GM23338 (cell line): Measurements from ENCODE around the gene TRAF5. TPM values are rescaled to one million over a fixed set of nuclear protein-coding genes. Genes with fewer than 3 reads are reported as not detected.

ENCODE experiments used
- ATAC-seq: fragments of 200-7000 bp; cut with Tn5 transposase; 3 replicates; pipeline ENCODE4 v1.9.1; 2020
- DNase-seq: peaks from one replicate; pipeline ENCODE4 v3.0.0-alpha.2; 2015; ENCODE audit warnings: low spot score
- H2AFZ ChIP-seq: fragments of 200-600 bp; sonication (generic); 2 replicates; pipeline ENCODE4 v1.8.0; 2016; ENCODE audit warnings: antibody characterized with exemption, mild to moderate bottlenecking, moderate library complexity
- H3F3A ChIP-seq: fragments of 200-600 bp; sonication (generic); replicated peaks from 2 replicates; pipeline ENCODE4 v1.8.0; 2017; ENCODE audit warnings: antibody characterized with exemption, mixed run types, low read depth
- H3K27ac ChIP-seq: fragments of 200-600 bp; sonication (generic); 2 replicates; pipeline ENCODE4 v1.6.1; 2016; ENCODE audit warnings: low read depth
- H3K27me3 ChIP-seq: fragments of 200-600 bp; sonication (generic); 2 replicates; pipeline ENCODE4 v1.8.0; 2016; ENCODE audit warnings: mild to moderate bottlenecking, mixed run types, moderate library complexity; ENCODE audit not compliant: insufficient read depth
- H3K36me3 ChIP-seq: fragments of 200-600 bp; sonication (generic); 2 replicates; pipeline ENCODE4 v1.8.0; 2016; ENCODE audit warnings: mild to moderate bottlenecking; ENCODE audit not compliant: insufficient read depth
- H3K4me1 ChIP-seq: fragments of 200-600 bp; sonication (generic); 2 replicates; pipeline ENCODE4 v1.8.0; 2016; ENCODE audit warnings: mild to moderate bottlenecking, moderate library complexity; ENCODE audit not compliant: insufficient read depth
- H3K4me2 ChIP-seq: fragments of 200-600 bp; sonication (generic); 2 replicates; pipeline ENCODE4 v1.7.1; 2017; ENCODE audit warnings: mixed run types
- H3K4me3 ChIP-seq: fragments of 200-600 bp; sonication (generic); 2 replicates; pipeline ENCODE4 v1.6.1; 2016; ENCODE audit warnings: mixed run types
- H3K79me2 ChIP-seq: fragments of 200-600 bp; sonication (generic); replicated peaks from 2 replicates; pipeline ENCODE4 v1.8.0; 2017; ENCODE audit warnings: mild to moderate bottlenecking; ENCODE audit not compliant: insufficient read depth
- H3K9me2 ChIP-seq: fragments of 200-600 bp; sonication (generic); 2 replicates; pipeline ENCODE4 v1.8.0; 2017; ENCODE audit not compliant: insufficient read depth
- H4K20me1 ChIP-seq: fragments of 200-600 bp; sonication (generic); replicated peaks from 2 replicates; pipeline ENCODE4 v1.8.0; 2017; ENCODE audit warnings: mild to moderate bottlenecking; ENCODE audit not compliant: insufficient read depth
- H3K27ac Mint-ChIP-seq: 2 replicates; pipeline ENCODE4 v1.8.0; 2020; ENCODE audit warnings: inconsistent platforms, mild to moderate bottlenecking, moderate library complexity, mixed read lengths
- H3K27me3 Mint-ChIP-seq: 3 replicates; pipeline ENCODE4 v1.8.0; 2022; ENCODE audit warnings: low read depth, mild to moderate bottlenecking, moderate library complexity, mixed read lengths, inconsistent platforms; ENCODE audit not compliant: insufficient read depth, poor library complexity
- H3K36me3 Mint-ChIP-seq: 3 replicates; pipeline ENCODE4 v1.8.0; 2021; ENCODE audit warnings: low read depth, mild to moderate bottlenecking, inconsistent platforms, moderate library complexity, mixed read lengths
- H3K4me1 Mint-ChIP-seq: 3 replicates; pipeline ENCODE4 v1.8.0; 2020; ENCODE audit warnings: mild to moderate bottlenecking, inconsistent platforms, mixed read lengths
- H3K4me3 Mint-ChIP-seq: 3 replicates; pipeline ENCODE4 v1.8.0; 2021; ENCODE audit warnings: moderate library complexity, mild to moderate bottlenecking, inconsistent platforms, mixed read lengths
- H3K9me3 Mint-ChIP-seq: 3 replicates; pipeline ENCODE4 v1.8.0; 2020; ENCODE audit warnings: moderate library complexity, mild to moderate bottlenecking, inconsistent platforms, mixed read lengths
- CREB1 ChIP-seq: fragments of 250-450 bp; sonication (Bioruptor Pico); IDR thresholded peaks from 2 replicates; pipeline ENCODE4 v1.5.0; 2020; ENCODE audit warnings: low read depth, mild to moderate bottlenecking, moderate library complexity
- EZH2 ChIP-seq: fragments of 200-600 bp; sonication (generic); IDR thresholded peaks from one replicate; pipeline ENCODE4 v1.8.0; 2017; ENCODE audit warnings: antibody characterized with exemption, mild to moderate bottlenecking, low read depth; ENCODE audit not compliant: unreplicated experiment
- EZH2phosphoT487 ChIP-seq: fragments of 200-600 bp; sonication (generic); IDR thresholded peaks from one replicate; pipeline ENCODE4 v1.8.1; 2018; ENCODE audit warnings: antibody characterized with exemption; ENCODE audit not compliant: unreplicated experiment
- JUNB ChIP-seq: IDR thresholded peaks from one replicate; pipeline ENCODE4 v1.6.1; 2016; ENCODE audit warnings: antibody characterized with exemption; ENCODE audit not compliant: unreplicated experiment
- NANOG ChIP-seq: IDR thresholded peaks from 2 replicates; pipeline ENCODE4 v1.6.1; 2016; ENCODE audit warnings: antibody characterized with exemption, borderline replicate concordance
- POLR2AphosphoS5 ChIP-seq: IDR thresholded peaks from 2 replicates; pipeline ENCODE4 v1.6.1; 2016; ENCODE audit warnings: antibody characterized with exemption, low read depth
- STAT1 ChIP-seq: IDR thresholded peaks from one replicate; pipeline ENCODE4 v1.6.1; 2016; ENCODE audit warnings: antibody characterized with exemption; ENCODE audit not compliant: unreplicated experiment
- ZNF114 ChIP-seq: fragments of 250-450 bp; sonication (Bioruptor Pico); IDR thresholded peaks from 2 replicates; pipeline ENCODE4 v1.5.0; 2020; ENCODE audit warnings: mild to moderate bottlenecking, moderate library complexity
- ZNF331 ChIP-seq: fragments of 250-450 bp; sonication (Bioruptor Pico); IDR thresholded peaks from 2 replicates; pipeline ENCODE4 v1.5.0; 2020; ENCODE audit warnings: low read depth, mild to moderate bottlenecking, moderate library complexity
- ZNF462 ChIP-seq: fragments of 250-450 bp; sonication (Bioruptor Pico); IDR thresholded peaks from 2 replicates; pipeline ENCODE4 v1.5.0; 2020; ENCODE audit warnings: mild to moderate bottlenecking, moderate library complexity
- polyA plus RNA-seq: library from polyadenylated mRNA; unstranded; fragments of >200 nt; fragmentation: Nextera tagmentation; extraction: Ambion mirVana; gene quantifications from 2 replicates; pipeline ENCODE4 v1.2.1, GENCODE V29; 2016
- total RNA-seq: library from RNA; depleted of rRNA; stranded (reverse); fragments of >200 nt; shearing (Covaris generic); gene quantifications from 2 replicates; pipeline ENCODE4 v1.2.3, GENCODE V29; 2014
- TF ChIP-seq, protein P1 (sequence below): IDR thresholded peaks from 2 replicates; pipeline ENCODE4 v1.6.1; 2016; ENCODE audit warnings: antibody characterized with exemption
- TF ChIP-seq, protein P2 (sequence below): IDR thresholded peaks from one replicate; pipeline ENCODE4 v1.6.1; 2018; ENCODE audit warnings: antibody characterized with exemption; ENCODE audit not compliant: unreplicated experiment
- TF ChIP-seq, protein P3 (sequence below), 2 experiments: fragments of 200-600 bp in 1 of 2; sonication (generic) in 1 of 2; conservative IDR thresholded peaks; 2 replicates each; pipeline versions ENCODE4 v1.5.1 to v1.6.1; 2016 to 2017; ENCODE audit warnings: antibody characterized with exemption in 2 of 2, low read depth in 2 of 2, mild to moderate bottlenecking in 2 of 2, moderate library complexity in 1 of 2

TRAF5 gene
- total and polyA plus RNA-seq, 2 experiments from 2014 or later = 9.2 to 18.9 TPM

GRCh38 chr1:211343607-211344006 is 17.0 kb downstream of the TRAF5 start (continued):
- TF ChIP-seq, protein P1, sequence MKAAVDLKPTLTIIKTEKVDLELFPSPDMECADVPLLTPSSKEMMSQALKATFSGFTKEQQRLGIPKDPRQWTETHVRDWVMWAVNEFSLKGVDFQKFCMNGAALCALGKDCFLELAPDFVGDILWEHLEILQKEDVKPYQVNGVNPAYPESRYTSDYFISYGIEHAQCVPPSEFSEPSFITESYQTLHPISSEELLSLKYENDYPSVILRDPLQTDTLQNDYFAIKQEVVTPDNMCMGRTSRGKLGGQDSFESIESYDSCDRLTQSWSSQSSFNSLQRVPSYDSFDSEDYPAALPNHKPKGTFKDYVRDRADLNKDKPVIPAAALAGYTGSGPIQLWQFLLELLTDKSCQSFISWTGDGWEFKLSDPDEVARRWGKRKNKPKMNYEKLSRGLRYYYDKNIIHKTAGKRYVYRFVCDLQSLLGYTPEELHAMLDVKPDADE = no peak
- no peak for TF ChIP-seq POLR2AphosphoS5

GRCh38 chr1:211344152-211344618 is 17.6 kb downstream of the TRAF5 start:
- H3K79me2 ChIP-seq = peaks cover 6% of the 10 kb centered on the region; the same call in 1 of the 2 replicates
- Mint-ChIP-seq H3K36me3 (no peaks in the 10 kb centered on the region), H3K9me3 (no peaks in the 10 kb centered on the region), H3K27me3 (peaks cover 6% of the 10 kb centered on the region), H3K27ac (no peak overlapping the region), H3K4me1 (peaks cover 16% of the 10 kb centered on the region), H3K4me3 (no peak overlapping the region)
- peaks cover 9% of the 10 kb centered on the region for H3K4me1 ChIP-seq
- no peak for ATAC-seq
- H4K20me1 ChIP-seq = no peaks in the 10 kb centered on the region
- no peak overlapping the region for H2AFZ ChIP-seq
- no peaks in the 10 kb centered on the region for H3K9me2 ChIP-seq
- no peak for DNase-seq
- no peak overlapping the region for H3K27ac ChIP-seq
- no peak overlapping the region for H3K4me3 ChIP-seq
- H3K36me3 ChIP-seq = no peaks in the 10 kb centered on the region
- no peaks in the 10 kb centered on the region for H3K27me3 ChIP-seq
- no peak overlapping the region for H3K4me2 ChIP-seq
- H3F3A ChIP-seq = no peaks in the 10 kb centered on the region
- TF ChIP-seq, protein P2, sequence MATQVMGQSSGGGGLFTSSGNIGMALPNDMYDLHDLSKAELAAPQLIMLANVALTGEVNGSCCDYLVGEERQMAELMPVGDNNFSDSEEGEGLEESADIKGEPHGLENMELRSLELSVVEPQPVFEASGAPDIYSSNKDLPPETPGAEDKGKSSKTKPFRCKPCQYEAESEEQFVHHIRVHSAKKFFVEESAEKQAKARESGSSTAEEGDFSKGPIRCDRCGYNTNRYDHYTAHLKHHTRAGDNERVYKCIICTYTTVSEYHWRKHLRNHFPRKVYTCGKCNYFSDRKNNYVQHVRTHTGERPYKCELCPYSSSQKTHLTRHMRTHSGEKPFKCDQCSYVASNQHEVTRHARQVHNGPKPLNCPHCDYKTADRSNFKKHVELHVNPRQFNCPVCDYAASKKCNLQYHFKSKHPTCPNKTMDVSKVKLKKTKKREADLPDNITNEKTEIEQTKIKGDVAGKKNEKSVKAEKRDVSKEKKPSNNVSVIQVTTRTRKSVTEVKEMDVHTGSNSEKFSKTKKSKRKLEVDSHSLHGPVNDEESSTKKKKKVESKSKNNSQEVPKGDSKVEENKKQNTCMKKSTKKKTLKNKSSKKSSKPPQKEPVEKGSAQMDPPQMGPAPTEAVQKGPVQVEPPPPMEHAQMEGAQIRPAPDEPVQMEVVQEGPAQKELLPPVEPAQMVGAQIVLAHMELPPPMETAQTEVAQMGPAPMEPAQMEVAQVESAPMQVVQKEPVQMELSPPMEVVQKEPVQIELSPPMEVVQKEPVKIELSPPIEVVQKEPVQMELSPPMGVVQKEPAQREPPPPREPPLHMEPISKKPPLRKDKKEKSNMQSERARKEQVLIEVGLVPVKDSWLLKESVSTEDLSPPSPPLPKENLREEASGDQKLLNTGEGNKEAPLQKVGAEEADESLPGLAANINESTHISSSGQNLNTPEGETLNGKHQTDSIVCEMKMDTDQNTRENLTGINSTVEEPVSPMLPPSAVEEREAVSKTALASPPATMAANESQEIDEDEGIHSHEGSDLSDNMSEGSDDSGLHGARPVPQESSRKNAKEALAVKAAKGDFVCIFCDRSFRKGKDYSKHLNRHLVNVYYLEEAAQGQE = no peak
- TF ChIP-seq ZNF462 (CRISPR knock-in tag) (no peak), ZNF114 (CRISPR knock-in tag) (no peak), POLR2AphosphoS5 (no peak), NANOG (no peak), EZH2 (no peak), CREB1 (no peak), STAT1 (no peak), JUNB (no peak), ZNF331 (CRISPR knock-in tag) (no peak), EZH2phosphoT487 (no peak)
- TF ChIP-seq, protein P3, sequence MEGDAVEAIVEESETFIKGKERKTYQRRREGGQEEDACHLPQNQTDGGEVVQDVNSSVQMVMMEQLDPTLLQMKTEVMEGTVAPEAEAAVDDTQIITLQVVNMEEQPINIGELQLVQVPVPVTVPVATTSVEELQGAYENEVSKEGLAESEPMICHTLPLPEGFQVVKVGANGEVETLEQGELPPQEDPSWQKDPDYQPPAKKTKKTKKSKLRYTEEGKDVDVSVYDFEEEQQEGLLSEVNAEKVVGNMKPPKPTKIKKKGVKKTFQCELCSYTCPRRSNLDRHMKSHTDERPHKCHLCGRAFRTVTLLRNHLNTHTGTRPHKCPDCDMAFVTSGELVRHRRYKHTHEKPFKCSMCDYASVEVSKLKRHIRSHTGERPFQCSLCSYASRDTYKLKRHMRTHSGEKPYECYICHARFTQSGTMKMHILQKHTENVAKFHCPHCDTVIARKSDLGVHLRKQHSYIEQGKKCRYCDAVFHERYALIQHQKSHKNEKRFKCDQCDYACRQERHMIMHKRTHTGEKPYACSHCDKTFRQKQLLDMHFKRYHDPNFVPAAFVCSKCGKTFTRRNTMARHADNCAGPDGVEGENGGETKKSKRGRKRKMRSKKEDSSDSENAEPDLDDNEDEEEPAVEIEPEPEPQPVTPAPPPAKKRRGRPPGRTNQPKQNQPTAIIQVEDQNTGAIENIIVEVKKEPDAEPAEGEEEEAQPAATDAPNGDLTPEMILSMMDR (conservative IDR thresholded peaks at IDR 0.05; ENCODE audit: low read depth in 2 of 2) = no peak
